Adipose tissue (tissue), 3 donors: Measurements from ENCODE around the gene GNG12. TPM values are rescaled to one million over a fixed set of nuclear protein-coding genes. Genes with fewer than 3 reads are reported as not detected.

Experiments
- H3K27ac ChIP-seq: one replicate; pipeline ENCODE4 v1.5.1; 2013; ENCODE audit warnings: low read depth, low read length
- WGBS, 3 donors: extraction: QIAGEN DNeasy Blood & Tissue Kit; methylation state at CpG; one replicate each; pipeline ENCODE4 v1.1.7; 2013; 5-methylcytosine and 5-hydroxymethylcytosine counted together
- polyA plus RNA-seq, 3 donors: library from polyadenylated mRNA; stranded (reverse); fragments of 200-250 nt; gene quantifications; one replicate each; pipeline ENCODE4 v1.2.3, GENCODE V29; 2013
- donor health status: healthy with polysubstance abuse.
- donor health status: Bipolar disorder and iron deficiency.
- donor health status: healthy.

The GNG12 gene
- 10 to 100 TPM; 14.7 to 66.0 (median 46.3) TPM for polyA plus RNA-seq

DNA sequence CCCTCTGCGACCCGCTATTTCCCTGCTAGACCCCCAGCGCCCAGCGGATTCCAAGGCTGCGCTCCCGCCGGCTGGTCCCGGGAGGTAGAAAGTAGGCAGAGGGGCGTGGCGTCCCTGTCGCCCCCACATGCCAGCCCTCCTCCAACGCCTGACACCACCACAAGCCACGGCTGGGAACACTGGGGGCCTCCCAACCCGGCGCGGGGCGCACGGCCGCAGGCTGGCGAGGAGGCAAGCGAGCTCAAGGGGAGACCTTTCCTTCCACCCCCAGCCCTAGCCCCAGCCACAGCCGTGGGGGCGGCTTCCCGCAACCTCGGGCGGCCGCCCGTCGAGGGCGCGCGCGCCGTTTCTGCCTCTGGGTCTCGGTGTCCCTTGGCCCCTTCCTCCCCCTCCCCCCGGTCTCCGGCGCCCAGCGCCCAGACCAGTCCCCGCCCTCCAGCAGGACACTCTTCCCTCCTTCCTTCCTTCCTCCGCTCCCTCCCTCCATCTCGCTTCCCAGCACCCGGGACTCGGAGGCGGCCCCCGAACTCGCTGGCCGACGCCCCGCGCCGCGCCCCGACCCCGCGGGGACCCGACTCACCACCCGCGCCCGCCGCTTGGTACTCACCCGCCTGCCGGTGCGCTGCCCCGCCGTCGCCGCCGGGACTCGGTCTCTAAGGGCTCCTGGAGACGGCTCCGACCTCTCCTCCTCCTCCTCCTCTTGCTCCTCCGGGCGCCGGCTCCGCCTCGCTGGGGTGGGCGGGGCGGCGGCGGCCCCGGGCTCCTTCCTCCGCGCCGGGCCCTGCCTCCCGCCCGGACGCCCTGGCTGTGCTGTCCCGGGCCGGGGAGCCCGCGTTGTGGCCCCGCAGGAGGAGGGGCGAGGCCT, at the start of gene GNG12:
TSS of gene GNG12 (minus strand) at position 731 of the 865 bp plus-strand sequence. CDS start 125,781 bp downstream, outside the sequence.
- H3K27ac ChIP-seq, result peak within 1 kb of the TSS; percentile 70
- 0 to 1% (median 1%) methylated on average over 48 to 94 of the region's 94 CpGs for WGBS, 3 donors

DNA sequence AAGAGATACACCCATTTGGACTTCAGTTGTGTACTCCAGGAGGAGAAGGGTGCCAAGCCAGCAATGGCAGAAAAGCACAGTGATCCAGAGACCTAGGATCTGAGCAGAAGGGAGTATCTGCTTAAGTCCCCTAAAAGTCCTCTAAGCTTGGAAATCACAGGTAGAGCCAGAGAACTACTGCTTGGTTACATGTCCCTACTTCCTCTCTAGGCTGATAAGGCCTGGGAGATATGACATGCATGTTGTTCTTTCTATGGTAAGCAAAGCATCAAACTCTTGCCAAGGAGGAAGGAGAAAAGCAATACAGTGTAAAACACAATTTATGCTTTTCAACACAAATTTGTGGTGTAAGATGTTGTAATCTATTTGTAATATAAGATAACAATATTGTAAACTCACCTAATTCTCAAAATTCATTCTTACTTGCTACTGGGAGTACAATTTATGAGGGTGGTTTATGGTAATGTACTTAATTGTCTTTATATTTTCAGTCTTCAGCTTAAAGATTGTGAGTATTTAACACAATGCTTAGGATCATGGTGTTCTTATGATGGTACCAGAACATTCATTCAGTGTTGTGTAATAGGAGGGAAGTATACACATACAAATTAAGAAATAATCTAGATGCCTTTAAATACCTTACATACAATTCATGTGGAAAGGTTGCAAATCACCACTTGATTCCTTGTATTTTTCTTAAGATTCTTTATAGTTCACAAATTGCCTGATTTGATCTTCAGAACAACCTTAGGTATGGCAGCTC, 49.1 kb upstream of the GNG12 start:
- no peak overlapping the region for H3K27ac ChIP-seq

DNA sequence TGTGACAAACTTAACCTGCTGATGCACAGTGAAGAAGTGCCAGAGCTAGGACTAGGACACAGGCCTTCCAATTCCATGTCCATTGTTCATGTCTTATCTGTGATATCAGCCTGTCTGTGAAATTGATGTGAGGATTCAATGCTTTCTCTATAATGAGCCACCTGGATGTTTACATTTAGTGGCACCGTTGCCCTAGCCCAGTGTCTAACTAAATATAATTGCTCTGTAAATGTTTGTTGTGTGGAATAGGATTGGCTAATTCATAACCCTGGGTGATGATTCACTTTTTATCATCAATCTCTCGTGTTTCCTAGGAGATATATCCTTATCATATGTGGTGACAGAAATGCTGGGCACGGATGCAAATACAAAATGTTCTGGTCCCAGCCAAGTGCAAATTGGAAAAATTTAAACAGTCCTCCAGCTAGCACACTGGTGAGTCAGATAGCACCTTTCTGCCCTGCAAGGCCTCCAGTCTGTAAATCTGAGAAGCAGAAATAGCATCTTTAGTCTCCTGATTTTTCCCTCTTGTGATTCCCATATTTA, 46.9 kb upstream of the GNG12 start:
- H3K27ac ChIP-seq, result no peak overlapping the region
- 18 to 65% (median 61%) methylated on average over 3 of the region's 3 CpGs for WGBS, 3 donors

DNA sequence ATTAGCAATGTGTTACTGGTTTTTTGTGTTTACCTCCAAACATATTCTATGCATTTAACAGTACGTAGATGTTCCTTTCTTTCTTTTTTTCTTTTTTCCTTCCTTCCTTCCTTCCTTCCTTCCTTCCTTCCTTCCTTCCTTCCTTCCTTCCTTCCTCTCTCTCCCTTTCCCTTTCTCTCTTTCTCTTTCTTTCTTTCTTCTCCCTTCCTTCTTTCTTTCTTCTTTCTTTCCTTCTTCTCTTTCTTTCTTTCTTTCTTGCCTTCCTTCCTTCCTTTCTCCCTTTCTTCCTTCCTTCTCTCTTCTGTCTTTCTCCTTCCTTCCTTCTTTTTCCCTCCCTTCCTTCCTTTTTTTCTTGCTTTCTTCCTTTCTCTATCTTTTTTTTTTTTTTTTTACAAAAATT, 46.2 kb upstream of the GNG12 start:
- WGBS, 3 donors, result 66 to 79% (median 77%) methylated on average over 1 of the region's 1 CpG
- H3K27ac ChIP-seq, result no peak overlapping the region

DNA sequence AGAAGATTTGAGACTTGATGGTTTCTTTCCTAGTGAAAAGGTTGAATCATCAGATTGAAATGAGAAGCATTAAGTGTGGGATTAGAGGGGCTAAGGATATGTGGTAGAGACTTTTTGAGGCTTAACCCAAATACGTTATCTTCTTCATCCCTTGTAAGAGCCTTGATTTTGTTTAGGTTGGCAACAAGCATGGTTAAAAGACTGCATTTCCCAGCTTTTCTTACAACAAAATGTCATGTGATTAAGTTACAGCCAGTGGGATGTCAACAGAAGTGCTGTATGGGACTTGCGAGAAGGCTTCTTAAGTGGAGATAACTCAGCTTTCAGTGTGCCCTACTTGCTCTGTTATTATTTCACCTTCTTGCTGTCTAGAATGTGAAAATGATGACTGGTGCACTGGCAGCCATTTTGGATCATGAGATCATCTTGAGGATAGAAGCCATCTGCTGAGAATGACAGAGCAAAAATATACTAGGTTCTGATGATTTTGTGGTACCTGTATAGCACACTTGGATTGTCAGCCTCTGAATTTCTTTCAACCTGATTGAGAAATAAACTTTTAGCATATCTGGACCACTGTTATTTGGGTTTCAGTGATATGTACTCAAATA, 41.3 kb upstream of the GNG12 start:
- H3K27ac ChIP-seq, result no peak overlapping the region
- WGBS, 3 donors, result 88 to 95% (median 94%) methylated on average over 2 of the region's 2 CpGs

DNA sequence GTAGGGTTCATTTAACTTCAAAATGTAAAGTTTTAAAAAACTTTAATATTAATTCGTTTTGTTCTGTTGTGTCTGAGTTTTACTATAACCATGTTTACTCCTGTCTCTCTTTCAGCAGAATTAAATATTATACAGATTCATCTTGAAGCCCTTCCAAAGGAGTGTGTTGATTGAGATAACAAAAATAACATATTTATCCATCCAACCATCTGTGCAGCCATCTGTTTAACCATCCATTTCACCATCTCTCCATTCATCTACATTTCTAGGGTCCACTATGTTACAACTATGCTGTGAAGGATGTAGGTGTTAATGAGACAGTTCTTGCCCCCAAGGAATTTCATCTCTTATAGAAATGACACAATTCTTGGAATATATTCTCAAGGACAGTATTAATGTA, 36.0 kb upstream of the GNG12 start:
- WGBS, 3 donors, result 54 to 66% (median 65%) methylated on average over 1 of the region's 1 CpG
- no peak overlapping the region for H3K27ac ChIP-seq

DNA sequence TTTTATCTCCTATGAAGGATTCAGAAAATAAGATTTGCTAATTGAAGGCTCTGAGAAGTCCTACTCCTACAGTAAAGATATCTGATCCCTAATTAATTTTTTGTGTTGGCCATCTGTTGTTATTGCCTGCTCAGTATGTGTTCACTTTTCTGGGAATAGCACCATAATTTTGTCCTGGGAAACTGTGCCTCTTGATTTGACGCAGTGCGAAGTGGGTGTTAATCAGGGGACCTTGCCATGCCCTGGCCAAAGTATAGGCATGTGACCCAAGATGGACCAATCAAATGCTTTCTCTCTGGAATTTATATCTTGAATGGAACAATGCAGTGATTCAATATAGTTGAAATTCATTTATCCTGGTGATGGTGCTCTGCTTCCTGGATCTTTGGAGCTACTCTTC, 30.4 kb upstream of the GNG12 start:
- 74 to 97% (median 96%) methylated on average over 2 of the region's 2 CpGs for WGBS, 3 donors
- H3K27ac ChIP-seq, result no peak overlapping the region

DNA sequence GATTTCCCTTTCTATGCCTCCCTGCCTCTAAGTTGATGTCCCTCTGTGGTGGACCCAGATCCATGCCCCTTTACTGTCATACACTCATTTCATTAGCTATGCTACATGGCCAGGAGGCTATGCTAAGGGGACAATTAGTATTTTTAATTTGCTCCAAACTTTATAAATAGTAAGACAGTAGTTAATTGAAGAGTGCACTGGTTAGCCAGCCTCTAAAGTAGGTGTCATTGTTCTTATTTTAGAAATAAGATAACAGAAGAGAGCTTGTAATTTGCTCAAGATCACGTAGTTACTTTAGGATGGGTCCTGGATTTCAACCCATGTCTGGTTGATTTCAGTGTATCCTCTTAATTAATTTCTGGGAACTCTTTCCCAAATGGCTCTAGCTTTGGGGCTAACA, 29.4 kb upstream of the GNG12 start:
- 96 to 97% (median 97%) methylated on average over 1 of the region's 1 CpG for WGBS, 3 donors
- no peak overlapping the region for H3K27ac ChIP-seq

DNA sequence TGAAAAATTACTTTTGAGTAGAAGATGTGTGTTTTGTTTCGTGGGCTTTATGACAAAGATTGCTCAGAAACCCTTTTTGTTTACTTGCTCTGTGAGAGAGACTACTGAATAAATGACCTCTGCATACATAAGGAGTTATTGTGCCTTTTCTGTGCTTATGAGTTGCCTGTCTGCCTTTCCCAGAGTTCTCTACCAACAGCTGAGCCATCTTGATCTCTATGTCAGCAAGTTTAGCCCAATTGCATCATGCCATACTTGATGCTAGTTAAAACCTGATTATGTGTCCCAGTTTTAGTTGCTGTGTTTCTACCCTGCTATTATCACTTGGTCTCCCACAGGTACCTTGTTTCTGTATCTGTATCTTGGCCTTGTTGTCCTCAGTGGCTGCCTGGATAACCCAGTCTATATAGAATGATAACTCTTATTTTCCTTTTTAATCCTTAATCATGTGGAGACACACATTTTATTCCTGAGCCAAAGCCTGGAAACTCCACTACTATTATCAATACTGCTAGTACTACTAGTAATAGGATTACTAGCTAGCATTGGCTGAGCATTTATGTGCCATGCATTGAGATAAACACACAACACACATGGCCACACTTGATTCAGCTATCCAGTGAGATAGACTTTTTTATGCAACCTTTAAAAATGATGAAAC, 28.7 kb upstream of the GNG12 start:
- 76 to 88% (median 80%) methylated on average over 1 of the region's 1 CpG for WGBS, 3 donors
- no peak overlapping the region for H3K27ac ChIP-seq

DNA sequence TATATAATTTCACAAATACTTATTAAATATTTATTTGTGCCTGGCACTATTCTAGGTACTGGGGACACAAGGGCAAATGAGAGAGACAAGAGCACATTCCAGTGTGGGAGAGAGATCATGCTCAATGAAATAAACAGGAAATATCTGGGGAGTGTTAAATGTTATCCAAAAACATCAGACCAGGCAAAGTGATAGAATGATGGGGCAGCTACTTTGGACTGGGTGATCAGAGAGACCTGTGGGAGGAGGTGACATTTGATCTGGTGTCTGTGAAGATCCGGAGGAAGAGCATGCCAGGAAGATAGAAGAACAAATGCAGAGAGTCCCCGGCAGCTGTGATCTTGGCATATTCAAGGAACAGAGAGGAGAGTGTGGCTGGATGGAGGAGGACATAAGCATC, 27.5 kb upstream of the GNG12 start:
- 70 to 80% (median 80%) methylated on average over 2 of the region's 2 CpGs for WGBS, 3 donors
- no peak overlapping the region for H3K27ac ChIP-seq

DNA sequence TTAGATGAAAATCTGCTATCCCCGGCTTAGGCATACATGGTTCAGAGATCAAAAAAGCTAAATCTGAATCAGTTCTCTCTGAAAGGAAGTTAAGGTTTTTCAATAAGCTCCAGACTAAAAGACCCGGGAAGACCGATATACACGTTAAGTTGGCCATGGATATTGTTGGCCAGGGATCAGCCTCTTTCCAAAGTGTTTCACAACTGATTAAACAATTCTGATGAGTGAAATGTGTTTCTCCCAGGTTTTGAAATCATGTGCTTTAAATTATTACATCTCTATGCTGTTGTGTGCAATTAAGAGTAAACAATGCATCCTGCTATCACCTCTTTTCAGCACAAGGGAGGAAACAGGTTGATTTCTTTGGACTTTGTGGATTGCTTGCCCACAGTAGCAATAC, 23.7 kb upstream of the GNG12 start:
- H3K27ac ChIP-seq, result no peak overlapping the region
- WGBS, 3 donors, result 79 to 88% (median 84%) methylated on average over 4 of the region's 4 CpGs

DNA sequence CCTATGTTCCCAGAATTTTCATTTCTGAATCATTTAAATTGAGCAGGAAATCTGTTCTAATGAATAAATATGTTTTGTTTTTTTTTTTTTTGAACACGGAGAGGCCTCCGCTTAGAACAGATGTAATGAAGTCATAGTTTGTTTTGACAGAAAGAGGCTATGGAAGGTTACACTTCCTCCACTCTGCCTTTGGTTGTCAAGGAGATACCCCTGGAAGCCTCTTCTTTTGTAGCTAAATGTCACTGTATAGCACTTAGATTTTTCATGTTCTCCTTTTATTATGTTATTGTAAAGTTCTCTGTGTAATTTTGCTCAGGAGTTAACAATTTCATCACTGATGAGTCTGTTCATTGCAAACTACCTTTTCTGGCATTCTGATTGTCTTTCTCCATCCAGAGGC, 22.7 kb upstream of the GNG12 start:
- H3K27ac ChIP-seq, result no peak overlapping the region
- 63 to 79% (median 64%) methylated on average over 2 of the region's 2 CpGs for WGBS, 3 donors

DNA sequence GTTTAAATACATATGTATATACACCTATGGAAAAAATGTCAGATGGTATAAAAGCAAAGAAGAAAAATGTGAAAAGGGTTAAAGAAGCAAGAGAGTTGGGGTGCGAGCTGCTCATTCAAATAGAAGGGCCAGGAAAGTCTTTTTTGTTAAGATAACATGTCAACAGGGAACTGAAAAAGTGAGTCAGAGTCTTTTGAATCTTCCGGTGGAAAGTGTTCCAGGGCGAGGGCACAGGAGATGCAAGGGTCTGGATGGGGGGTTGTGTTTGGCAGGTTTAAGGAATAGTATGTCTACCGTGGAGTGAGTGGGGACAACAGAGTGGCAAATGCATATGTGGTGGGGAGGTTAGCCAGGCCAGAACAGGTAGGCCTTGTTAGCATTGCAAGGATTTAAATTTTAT, 22.2 kb upstream of the GNG12 start:
- WGBS, 3 donors, result 61 to 80% (median 64%) methylated on average over 4 of the region's 4 CpGs

DNA sequence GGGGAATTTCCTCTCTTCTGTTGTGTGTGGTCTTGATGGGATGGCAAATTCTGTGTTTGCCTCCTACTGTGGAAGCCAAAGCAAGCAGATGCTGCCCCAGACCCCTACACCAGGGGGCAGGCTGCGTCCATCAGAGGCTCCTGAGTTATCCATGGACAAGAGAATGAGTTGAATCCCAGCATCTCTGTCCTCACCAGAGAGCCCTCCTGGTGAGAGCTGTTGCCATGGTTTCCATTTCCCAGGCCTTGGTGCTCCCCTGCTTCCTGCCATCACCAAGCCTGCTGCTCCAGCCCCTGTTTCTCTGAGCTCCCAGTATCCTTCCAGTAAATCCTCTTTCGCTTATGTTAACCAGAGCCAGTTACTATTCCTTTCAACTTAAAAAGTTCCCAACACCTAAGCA, 20.4 kb upstream of the GNG12 start:
- WGBS, 3 donors, result 7 to 74% (median 45%) methylated on average over 2 of the region's 2 CpGs
- no peak overlapping the region for H3K27ac ChIP-seq

More for the DNA sequence above, 22.2 kb upstream of the GNG12 start:
- no peak overlapping the region for H3K27ac ChIP-seq

DNA sequence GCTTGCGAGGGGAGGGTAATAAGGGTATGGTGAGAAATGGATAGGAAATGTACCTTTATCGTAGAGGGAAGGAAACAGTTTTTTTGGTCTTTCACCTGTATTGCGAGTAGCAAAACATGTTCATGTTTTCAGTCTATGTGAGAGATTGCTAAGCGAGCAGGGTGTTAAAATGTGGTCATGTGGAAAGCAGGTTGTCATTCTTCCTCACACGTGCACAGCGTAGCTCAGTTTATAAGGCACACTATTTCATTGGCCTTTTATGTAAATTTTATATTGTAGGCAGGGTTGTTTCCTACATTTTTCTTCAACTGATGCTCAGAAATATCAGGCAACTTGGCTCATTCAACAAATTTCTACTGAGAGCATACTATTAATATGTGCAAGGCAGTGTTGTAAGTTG, 18.5 kb upstream of the GNG12 start:
- H3K27ac ChIP-seq, result no peak overlapping the region
- 88 to 95% (median 89%) methylated on average over 6 of the region's 6 CpGs for WGBS, 3 donors

DNA sequence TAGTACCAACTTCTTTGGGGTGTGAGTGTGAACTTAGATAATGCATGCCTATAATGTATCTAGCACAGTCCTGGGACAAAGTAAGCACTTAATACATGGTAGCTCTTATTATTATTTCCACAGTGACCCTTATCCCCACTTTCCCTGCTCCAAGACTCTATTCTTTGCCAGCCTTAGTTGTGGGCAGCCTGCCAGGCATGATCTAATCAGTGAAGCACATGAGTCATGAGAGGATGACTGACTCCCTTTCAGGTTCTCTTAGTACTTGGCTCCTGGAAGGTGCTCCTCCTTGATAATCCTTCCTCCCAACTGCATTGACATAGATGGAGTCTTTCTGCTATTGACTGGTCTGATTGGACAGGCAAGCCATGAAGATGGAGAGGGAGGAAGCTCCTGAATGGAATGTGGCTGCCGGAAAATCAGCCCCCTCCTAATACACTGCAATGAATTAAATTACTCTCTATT, 17.4 kb upstream of the GNG12 start:
- WGBS, 3 donors, result 56 to 81% (median 66%) methylated on average over 1 of the region's 1 CpG

DNA sequence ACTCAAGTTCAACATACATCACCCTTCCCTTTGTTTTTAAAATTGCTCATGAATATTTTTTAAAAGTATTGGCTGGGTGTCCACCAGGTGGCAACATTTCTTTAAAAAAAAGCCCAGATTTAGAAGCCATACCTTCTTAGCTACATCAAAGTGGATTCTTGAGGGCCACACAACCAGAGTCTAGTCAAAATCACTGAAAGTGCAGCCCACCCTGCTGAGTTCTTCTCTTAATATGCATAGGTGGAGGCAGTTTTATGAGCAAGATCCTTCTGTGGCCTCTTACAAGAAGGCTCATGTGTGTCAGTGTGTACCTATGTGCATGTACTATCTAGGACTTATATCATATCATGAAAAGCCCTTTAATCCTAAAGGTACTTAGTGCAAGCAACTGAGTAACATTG, 16.9 kb upstream of the GNG12 start:
- no peak overlapping the region for H3K27ac ChIP-seq

More for the DNA sequence above, 17.4 kb upstream of the GNG12 start:
- no peak overlapping the region for H3K27ac ChIP-seq

DNA sequence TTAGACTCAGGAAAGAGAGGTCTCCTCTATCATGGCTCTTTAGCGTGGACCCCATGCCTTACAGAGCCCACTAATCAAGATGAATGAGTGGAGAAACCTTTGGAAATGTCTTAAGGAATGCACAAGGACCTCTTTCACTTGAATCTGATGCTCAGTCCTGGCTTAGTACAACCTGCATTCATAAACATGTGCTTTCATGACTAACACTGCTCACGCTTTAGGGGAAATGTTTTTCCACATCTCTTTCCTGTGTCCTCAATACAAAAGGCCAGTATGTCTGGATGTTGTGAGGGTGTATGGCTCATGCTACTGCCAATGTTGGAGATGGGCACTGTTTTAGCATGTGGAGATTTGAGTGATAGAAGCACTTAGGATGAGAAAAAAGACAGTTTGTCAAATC, 14.2 kb upstream of the GNG12 start:
- no peak overlapping the region for H3K27ac ChIP-seq
- WGBS, 3 donors, result 60 to 83% (median 64%) methylated on average over 2 of the region's 2 CpGs
